ENCODE data around the gene ECI1.
A peak's percentile ranks its signal among the peaks of the same experiment; 100 is the strongest.

ECI1 gene

GRCh38 chr16:2252806-2253148 is 1.4 kb upstream of the ECI1 start:
- TF ChIP-seq CTCF (IDR thresholded peaks at IDR 0.05; ENCODE audit: control insufficient read depth, insufficient read depth, low read depth, low read length, missing control alignments), result no peak
- no peak overlapping the region for H3K4me3 ChIP-seq (ENCODE audit: control insufficient read depth, low read depth, low read length)
- DNase-seq (ENCODE audit: low read depth), result no peak

GRCh38 chr16:2250652-2251295 is 613 bp downstream of the ECI1 start:
- TF ChIP-seq CTCF (IDR thresholded peaks at IDR 0.05; ENCODE audit: control insufficient read depth, insufficient read depth, low read depth, low read length, missing control alignments), result no peak
- peak overlapping the region; percentile 56 for H3K4me3 ChIP-seq (ENCODE audit: control insufficient read depth, low read depth, low read length)
- no peak for DNase-seq (ENCODE audit: low read depth)

- DNase-seq (ENCODE audit: low read depth), result no peak
- TF ChIP-seq CTCF (IDR thresholded peaks at IDR 0.05; ENCODE audit: control insufficient read depth, insufficient read depth, low read depth, low read length, missing control alignments), result no peak
- no peak overlapping the region for H3K4me3 ChIP-seq (ENCODE audit: control insufficient read depth, low read depth, low read length)
These were observed 5.0 kb downstream of the ECI1 start for GRCh38 chr16:2246301-2246885.

- no peak for DNase-seq (ENCODE audit: low read depth)
- no peak for TF ChIP-seq CTCF (IDR thresholded peaks at IDR 0.05; ENCODE audit: control insufficient read depth, insufficient read depth, low read depth, low read length, missing control alignments)
- no peak overlapping the region for H3K4me3 ChIP-seq (ENCODE audit: control insufficient read depth, low read depth, low read length)
These were observed 6.2 kb downstream of the ECI1 start for GRCh38 chr16:2244926-2245795.

GRCh38 chr16:2244301-2244700 is 7.1 kb downstream of the ECI1 start:
- no peak for DNase-seq (ENCODE audit: low read depth)
- TF ChIP-seq CTCF (IDR thresholded peaks at IDR 0.05; ENCODE audit: control insufficient read depth, insufficient read depth, low read depth, low read length, missing control alignments), result no peak
- no peak overlapping the region for H3K4me3 ChIP-seq (ENCODE audit: control insufficient read depth, low read depth, low read length)

- no peak for DNase-seq (ENCODE audit: low read depth)
- TF ChIP-seq CTCF (IDR thresholded peaks at IDR 0.05; ENCODE audit: control insufficient read depth, insufficient read depth, low read depth, low read length, missing control alignments), result no peak
- H3K4me3 ChIP-seq (ENCODE audit: control insufficient read depth, low read depth, low read length), result no peak overlapping the region
These were observed 7.6 kb downstream of the ECI1 start for GRCh38 chr16:2243781-2244180.
